Neural progenitor cell (in vitro differentiated cells): ENCODE data around the gene GNG4.

Experiments
- EZH2 ChIP-seq: fragments of 200-600 bp; sonication (generic); IDR thresholded peaks from 2 replicates; pipeline ENCODE4 v1.6.1; 2017; ENCODE audit warnings: antibody characterized with exemption, mild to moderate bottlenecking, moderate library complexity
- EZH2phosphoT487 ChIP-seq: fragments of 200-600 bp; sonication (generic); IDR thresholded peaks from 2 replicates; pipeline ENCODE4 v1.6.1; 2017; ENCODE audit warnings: antibody characterized with exemption
- TF ChIP-seq, protein P1 (sequence below): fragments of 200-600 bp; sonication (generic); IDR thresholded peaks from 2 replicates; pipeline ENCODE4 v1.5.1; 2017; ENCODE audit warnings: antibody characterized with exemption, mild to moderate bottlenecking

- TF ChIP-seq, protein P1, sequence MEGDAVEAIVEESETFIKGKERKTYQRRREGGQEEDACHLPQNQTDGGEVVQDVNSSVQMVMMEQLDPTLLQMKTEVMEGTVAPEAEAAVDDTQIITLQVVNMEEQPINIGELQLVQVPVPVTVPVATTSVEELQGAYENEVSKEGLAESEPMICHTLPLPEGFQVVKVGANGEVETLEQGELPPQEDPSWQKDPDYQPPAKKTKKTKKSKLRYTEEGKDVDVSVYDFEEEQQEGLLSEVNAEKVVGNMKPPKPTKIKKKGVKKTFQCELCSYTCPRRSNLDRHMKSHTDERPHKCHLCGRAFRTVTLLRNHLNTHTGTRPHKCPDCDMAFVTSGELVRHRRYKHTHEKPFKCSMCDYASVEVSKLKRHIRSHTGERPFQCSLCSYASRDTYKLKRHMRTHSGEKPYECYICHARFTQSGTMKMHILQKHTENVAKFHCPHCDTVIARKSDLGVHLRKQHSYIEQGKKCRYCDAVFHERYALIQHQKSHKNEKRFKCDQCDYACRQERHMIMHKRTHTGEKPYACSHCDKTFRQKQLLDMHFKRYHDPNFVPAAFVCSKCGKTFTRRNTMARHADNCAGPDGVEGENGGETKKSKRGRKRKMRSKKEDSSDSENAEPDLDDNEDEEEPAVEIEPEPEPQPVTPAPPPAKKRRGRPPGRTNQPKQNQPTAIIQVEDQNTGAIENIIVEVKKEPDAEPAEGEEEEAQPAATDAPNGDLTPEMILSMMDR: no peak
- no peak for TF ChIP-seq EZH2phosphoT487
- no peak for TF ChIP-seq EZH2
These were observed 137.9 kb downstream of the GNG4 start for GRCh38 chr1:235511470-235512240.
